Measurements from ENCODE around the gene PHACTR1. TPM values are rescaled to one million over a fixed set of nuclear protein-coding genes. Genes with fewer than 3 reads are reported as not detected.
"Not testable (repeated sequence)": the region's sequence is repeated elsewhere in the genome, so short reads cannot be mapped to it uniquely, and the experiment has no call there.

Gene PHACTR1
- total RNA-seq, 1 donor from 2014 or later = 22.8 TPM

GRCh38 chr6:13243745-13244144 is 527.2 kb downstream of the PHACTR1 start:
- DNase-seq (ENCODE audit: extremely low read depth, low read depth, low spot score) = not testable (repeated sequence)

- no peak for DNase-seq (ENCODE audit: extremely low read depth, low read depth, low spot score)
Observed at GRCh38 chr6:13247627-13248026, 531.1 kb downstream of the PHACTR1 start.

- DNase-seq (ENCODE audit: extremely low read depth, low read depth, low spot score) = peak; percentile 12
Observed at GRCh38 chr6:13248053-13248452, 531.5 kb downstream of the PHACTR1 start.

GRCh38 chr6:13248584-13248985 is 532.0 kb downstream of the PHACTR1 start:
- DNase-seq (ENCODE audit: extremely low read depth, low read depth, low spot score) = no peak

- no peak for DNase-seq (ENCODE audit: extremely low read depth, low read depth, low spot score)
Observed at GRCh38 chr6:13248994-13249393, 532.4 kb downstream of the PHACTR1 start.

- DNase-seq (ENCODE audit: extremely low read depth, low read depth, low spot score) = no peak
Observed at GRCh38 chr6:13249817-13250216, 533.2 kb downstream of the PHACTR1 start.

GRCh38 chr6:13250703-13251102 is 534.1 kb downstream of the PHACTR1 start:
- no peak for DNase-seq (ENCODE audit: extremely low read depth, low read depth, low spot score)

GRCh38 chr6:13251242-13251641 is 534.7 kb downstream of the PHACTR1 start:
- DNase-seq (ENCODE audit: extremely low read depth, low read depth, low spot score) = no peak

- no peak for DNase-seq (ENCODE audit: extremely low read depth, low read depth, low spot score)
Observed at GRCh38 chr6:13252790-13253189, 536.2 kb downstream of the PHACTR1 start.

GRCh38 chr6:13253272-13253671 is 536.7 kb downstream of the PHACTR1 start:
- DNase-seq (ENCODE audit: extremely low read depth, low read depth, low spot score) = no peak

GRCh38 chr6:13256266-13257001 is 539.9 kb downstream of the PHACTR1 start:
- DNase-seq (ENCODE audit: extremely low read depth, low read depth, low spot score) = no peak

GRCh38 chr6:13259393-13259792 is 542.8 kb downstream of the PHACTR1 start:
- DNase-seq (ENCODE audit: extremely low read depth, low read depth, low spot score) = no peak

- no peak for DNase-seq (ENCODE audit: extremely low read depth, low read depth, low spot score)
Observed at GRCh38 chr6:13260101-13260598, 543.6 kb downstream of the PHACTR1 start.

GRCh38 chr6:13260831-13261230 is 544.3 kb downstream of the PHACTR1 start:
- DNase-seq (ENCODE audit: extremely low read depth, low read depth, low spot score) = no peak

GRCh38 chr6:13261464-13261994 is 545.0 kb downstream of the PHACTR1 start:
- DNase-seq (ENCODE audit: extremely low read depth, low read depth, low spot score) = no peak

- DNase-seq (ENCODE audit: extremely low read depth, low read depth, low spot score) = no peak
Observed at GRCh38 chr6:13262302-13263230, 546.0 kb downstream of the PHACTR1 start.

GRCh38 chr6:13263669-13264068 is 547.1 kb downstream of the PHACTR1 start:
- no peak for DNase-seq (ENCODE audit: extremely low read depth, low read depth, low spot score)

- DNase-seq (ENCODE audit: extremely low read depth, low read depth, low spot score) = no peak
Observed at GRCh38 chr6:13267142-13267651, 550.6 kb downstream of the PHACTR1 start.

- DNase-seq (ENCODE audit: extremely low read depth, low read depth, low spot score) = no peak
Observed at GRCh38 chr6:13268913-13269518, 552.4 kb downstream of the PHACTR1 start.

- no peak for DNase-seq (ENCODE audit: extremely low read depth, low read depth, low spot score)
Observed at GRCh38 chr6:13272131-13273046, 555.8 kb downstream of the PHACTR1 start.
